ENCODE measurements around the gene DDB1.

The DDB1 gene

GRCh38 chr11:61356706-61357105 is 23.8 kb upstream of the DDB1 start:
- DNase-seq (ENCODE audit: low read depth, low spot score) = no peak

- DNase-seq (ENCODE audit: low read depth, low spot score) = no peak
These were observed 21.3 kb upstream of the DDB1 start for GRCh38 chr11:61354208-61354607.

- DNase-seq (ENCODE audit: low read depth, low spot score) = no peak
These were observed 20.5 kb upstream of the DDB1 start for GRCh38 chr11:61353131-61354067.

DNA sequence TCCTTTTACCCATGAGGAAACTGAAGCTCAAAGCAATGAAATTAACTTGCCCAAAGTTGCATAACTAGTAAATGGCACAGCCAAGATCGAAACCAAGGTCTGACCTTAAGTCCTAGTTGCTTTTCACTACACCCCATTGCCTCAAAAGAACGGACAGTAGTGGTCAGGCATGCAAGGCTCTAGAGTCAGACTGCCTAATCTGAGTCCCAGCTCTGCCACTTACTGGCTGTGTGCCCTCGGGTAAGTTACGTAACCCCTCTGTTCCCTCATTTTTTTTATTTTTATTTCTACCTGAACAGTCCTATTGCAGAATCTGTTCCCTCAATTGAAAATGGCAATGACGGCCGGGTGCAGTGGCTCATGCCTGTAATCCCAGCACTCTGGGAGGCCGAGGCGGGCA is 19.1 kb upstream of the DDB1 start:
- no peak for DNase-seq (ENCODE audit: low read depth, low spot score)

DNA sequence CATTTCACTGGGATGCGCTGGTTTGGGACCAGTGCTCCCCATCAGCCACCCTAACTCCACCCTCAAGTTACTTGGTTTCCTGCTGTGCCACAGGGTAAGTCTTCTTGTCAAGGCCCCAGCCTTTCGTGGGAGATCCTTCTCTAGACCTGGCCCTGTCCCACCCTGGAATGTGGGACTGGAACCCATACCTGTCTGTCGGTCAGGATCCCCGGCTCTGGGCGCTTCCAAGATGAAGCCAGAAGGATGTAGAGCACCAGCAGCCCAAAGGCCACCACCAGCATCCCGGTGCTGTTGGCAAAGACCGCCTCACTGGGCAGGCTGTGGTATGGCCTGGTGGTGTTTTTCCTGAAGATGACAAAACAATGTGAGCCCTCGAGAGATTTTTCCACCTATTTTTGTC is 17.9 kb upstream of the DDB1 start:
- no peak for DNase-seq (ENCODE audit: low read depth, low spot score)

DNA sequence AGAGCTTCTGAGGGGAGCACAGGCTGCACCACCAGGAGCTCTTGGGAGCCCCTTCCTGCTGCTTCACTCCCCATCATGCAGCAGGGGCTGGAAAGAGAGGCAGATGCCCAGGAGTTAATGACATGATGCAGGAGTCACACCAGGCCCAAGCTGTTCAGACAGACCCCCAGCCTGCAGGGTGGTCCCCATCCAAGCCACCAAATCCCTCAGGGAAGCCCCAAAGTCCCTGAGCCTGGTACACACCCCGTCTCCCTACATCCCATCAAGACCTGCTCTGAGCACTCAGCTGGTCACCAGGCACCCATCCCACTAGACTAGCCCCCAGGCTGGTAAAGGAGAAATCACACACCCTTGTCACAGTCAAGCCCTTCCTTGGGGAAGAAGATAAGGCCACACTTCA is 17.4 kb upstream of the DDB1 start:
- no peak for DNase-seq (ENCODE audit: low read depth, low spot score)

DNA sequence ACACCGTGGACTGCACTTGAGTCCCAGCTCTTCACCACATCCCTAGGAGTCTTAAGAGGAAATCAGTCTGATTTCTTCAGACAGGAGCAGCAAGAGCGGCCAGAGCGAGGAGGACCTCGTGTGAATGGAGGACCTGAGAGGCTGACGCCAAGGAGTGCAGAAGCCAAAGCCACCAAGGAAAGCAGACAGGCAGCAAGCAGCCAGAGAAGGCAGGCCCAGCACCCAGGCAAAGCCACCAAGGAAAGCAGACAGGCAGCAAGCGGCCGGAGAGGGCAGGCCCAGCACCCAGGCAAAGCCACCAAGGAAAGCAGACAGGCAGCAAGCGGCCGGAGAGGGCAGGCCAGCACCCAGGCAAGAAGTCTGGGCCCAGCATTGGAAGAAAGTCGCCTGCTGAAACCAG is 17.0 kb upstream of the DDB1 start:
- DNase-seq (ENCODE audit: low read depth, low spot score) = no peak

DNA sequence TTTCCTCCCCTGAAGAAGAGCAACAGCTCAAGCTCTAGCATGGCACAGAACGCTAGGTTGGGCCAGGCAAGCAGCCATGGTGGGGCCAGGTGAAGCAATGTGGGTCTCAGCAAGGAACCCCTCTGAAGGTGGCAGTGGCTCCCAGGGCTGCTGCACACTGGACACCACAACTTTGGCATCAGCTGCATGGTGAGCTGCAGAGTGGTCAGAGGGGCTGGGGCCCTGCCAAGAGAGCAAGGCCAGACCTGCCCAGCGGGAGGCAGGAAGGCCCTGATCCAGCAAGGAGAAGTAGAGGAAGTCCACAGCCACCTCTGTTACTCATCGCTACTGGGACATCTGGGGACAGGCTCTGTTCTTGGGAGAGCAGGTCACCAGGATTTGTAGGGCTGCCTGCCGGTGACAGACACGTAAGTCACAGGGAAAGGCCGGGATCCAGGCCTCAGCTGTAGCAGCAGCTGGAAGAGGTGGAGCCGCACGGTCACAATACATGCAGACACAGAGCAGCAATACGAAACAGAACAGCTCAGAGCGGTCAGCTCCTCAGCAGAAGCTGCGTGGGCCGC is 16.4 kb upstream of the DDB1 start:
- no peak for DNase-seq (ENCODE audit: low read depth, low spot score)

GRCh38 chr11:61347916-61348461 is 15.1 kb upstream of the DDB1 start:
- no peak for DNase-seq (ENCODE audit: low read depth, low spot score)

- no peak for DNase-seq (ENCODE audit: low read depth, low spot score)
These were observed 13.3 kb upstream of the DDB1 start for GRCh38 chr11:61345954-61346843.

DNA sequence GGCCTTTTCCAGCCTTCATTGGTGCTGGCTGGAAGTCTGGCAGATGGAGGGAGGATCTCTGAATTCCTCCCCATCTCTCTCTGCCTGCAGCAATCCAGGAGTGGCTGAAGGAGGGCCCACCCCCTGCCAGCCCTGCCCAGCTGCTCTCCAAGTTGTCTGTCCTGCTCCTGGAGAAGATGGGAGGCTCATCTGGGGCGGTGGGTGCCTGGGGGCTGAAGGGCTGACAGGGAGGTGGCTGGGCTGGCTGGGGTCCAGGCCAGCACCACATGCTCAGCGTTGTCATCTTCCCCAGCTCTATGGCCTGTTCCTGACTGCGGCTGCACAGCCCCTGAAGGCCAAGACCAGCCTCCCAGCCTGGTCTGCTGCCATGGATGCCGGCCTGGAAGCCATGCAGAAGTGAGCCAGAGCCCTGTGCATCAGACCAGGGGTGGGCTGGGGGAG is 12.3 kb upstream of the DDB1 start:
- DNase-seq (ENCODE audit: low read depth, low spot score) = no peak

DNA sequence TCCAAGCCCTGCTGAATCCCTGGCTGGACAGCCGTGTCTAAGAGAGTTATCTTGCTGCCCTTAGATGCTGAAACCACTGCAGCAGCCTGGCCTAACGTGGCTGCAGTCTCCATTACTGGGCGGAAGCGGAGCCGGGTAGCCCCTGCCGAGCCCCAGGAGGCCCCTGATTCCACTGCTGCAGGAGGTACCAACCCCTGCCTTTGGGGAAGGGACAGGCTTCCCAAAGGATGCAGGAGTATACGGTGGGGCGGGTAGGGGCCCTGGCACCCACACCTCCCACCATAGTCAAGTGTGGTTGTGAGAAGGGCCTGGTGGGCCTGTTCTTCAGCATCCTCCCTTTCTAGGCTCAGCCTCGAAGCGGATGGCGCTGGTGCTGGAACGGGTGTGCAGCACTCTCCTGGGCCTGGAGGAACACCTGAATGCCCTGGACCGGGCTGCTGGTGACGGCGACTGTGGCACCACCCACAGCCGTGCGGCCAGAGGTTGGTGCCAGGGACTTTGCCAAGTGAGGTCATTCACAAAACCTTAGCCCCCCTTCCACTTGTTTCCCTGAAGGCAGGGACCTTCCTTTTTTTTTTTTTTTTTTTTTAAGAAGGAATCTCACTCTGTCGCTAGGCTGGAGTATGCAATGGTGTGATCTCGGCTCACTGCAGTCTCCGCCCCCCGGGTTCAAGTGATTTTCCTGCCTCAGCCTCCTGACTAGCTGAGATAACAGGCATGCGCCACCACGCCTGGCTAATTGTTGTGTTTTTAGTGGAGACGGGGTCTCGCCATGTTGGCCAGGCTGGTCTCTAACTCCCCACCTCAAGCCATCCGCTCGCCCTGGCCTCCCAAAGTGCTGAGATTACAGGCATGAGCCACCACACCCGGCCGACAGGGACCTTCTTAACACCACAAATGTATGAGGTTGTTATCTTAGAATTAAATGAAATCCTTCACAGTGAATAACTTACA is 11.2 kb upstream of the DDB1 start:
- no peak for DNase-seq (ENCODE audit: low read depth, low spot score)

DNA sequence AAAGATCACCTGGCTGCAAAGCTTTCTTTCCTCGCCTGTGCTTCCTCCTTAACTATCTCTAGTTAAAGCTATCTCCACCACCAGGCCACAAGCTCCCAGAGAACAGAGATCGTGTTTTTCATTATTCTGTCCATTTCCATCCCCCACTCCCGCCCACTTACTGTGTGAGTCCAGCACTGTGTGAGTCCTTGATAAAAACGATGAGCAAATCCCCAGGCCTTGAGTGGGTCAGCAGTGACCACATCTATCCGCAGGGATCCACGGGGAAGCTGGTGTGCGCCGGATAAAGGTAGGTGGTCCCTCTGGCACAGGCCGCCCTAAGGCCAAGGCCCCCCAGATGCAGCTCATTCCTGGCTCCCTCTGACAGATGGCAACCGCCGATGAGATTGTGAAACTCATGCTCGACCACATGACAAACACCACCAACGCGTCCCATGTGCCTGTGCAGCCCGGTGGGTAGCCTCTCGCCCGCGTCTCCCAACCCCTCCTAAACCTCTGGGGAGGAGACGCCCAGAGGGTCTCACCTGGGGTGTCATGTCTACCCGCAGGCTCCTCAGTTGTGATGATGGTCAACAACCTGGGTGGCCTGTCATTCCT is 9.4 kb upstream of the DDB1 start:
- no peak for DNase-seq (ENCODE audit: low read depth, low spot score)

DNA sequence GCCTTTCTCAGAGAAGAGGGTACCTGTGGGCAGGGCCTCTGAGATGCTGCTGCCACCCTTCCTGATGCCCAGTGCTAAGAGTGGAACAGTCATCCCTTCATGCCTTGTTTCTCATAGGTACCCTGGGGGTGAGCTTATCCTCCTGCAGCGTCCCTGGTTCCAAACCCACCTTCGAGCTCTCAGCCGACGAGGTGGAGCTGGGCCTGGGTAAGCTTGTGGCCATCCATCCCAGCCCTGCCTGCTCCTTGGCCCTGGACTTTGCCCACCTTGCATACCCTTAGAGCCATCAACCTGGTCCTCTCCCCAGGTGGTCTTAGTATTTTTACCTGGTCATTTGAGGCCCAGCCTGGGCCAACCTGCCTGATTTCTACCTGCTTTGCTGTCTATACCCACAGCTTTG is 8.8 kb upstream of the DDB1 start:
- DNase-seq (ENCODE audit: low read depth, low spot score) = no peak

- DNase-seq (ENCODE audit: low read depth, low spot score) = no peak
These were observed 8.1 kb upstream of the DDB1 start for GRCh38 chr11:61340979-61341378.

GRCh38 chr11:61339490-61339878 is 6.6 kb upstream of the DDB1 start:
- DNase-seq (ENCODE audit: low read depth, low spot score) = no peak

DNA sequence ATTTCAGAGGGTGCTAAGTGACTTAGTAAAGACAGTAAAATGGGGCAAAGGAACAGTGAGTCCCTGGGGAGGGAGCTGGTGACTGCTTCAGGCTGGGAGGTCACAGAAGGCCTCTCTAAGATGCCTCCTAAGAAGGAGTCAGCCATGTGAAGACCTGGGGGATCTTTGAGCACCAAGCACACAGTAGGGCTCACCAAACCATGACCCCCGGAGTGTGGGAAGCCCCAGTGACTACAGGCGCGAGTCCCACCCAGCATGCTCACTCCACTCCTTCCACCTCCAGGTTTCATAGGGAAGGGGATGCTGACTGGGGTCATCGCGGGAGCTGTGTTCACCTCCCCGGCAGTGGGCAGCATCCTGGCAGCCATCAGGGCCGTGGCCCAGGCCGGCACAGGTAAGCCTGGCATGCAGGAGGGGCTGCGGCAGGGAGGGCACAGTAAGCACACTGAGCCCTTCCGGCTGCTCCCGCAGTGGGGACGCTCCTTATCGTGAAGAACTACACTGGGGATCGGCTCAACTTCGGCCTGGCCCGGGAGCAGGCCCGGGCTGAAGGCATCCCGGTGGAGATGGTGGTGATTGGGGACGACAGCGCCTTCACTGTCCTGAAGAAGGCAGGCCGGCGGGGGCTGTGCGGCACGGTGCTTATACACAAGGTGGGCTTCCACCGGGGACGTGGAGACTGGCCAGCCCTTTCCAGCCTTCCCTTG is 6.0 kb upstream of the DDB1 start:
- DNase-seq (ENCODE audit: low read depth, low spot score) = no peak

GRCh38 chr11:61337706-61338470 is 5.0 kb upstream of the DDB1 start:
- DNase-seq (ENCODE audit: low read depth, low spot score) = no peak

Measured in iPS DF 19.7 (cell line).